Gastrocnemius medialis (tissue), 4 donors: ENCODE measurements around the gene MCF2L2. TPM values are rescaled to one million over a fixed set of nuclear protein-coding genes. Genes with fewer than 3 reads are reported as not detected.
A peak's percentile ranks its signal among the peaks of the same experiment; 100 is the strongest.

Experiments
- ATAC-seq, 2 donors: fragments of 150-250 bp; one replicate each; pipeline ENCODE4 v1.9.1; 2016
- DNase-seq, 2 donors: peaks; one replicate each; pipeline ENCODE4 v3.0.0-alpha.2; 2019
- H3K27ac ChIP-seq, 4 donors: fragments of 200-600 bp; sonication (generic); 1 replicate in 1 of 4; 2 replicates in 3 of 4; pipeline ENCODE4 v1.5.1; 2016 to 2018; ENCODE audit warnings: mild to moderate bottlenecking in 2 of 4, moderate library complexity in 1 of 4
- H3K27me3 ChIP-seq, 3 donors: fragments of 200-600 bp; sonication (generic) in 2 of 3; 1 replicate in 1 of 3; 2 replicates in 2 of 3; pipeline versions ENCODE4 v1.5.1 to v1.6.0; 2016 to 2019; ENCODE audit warnings: mild to moderate bottlenecking in 1 of 3, moderate library complexity in 1 of 3
- H3K36me3 ChIP-seq, 2 donors: fragments of 200-600 bp; sonication (generic) in 1 of 2; one replicate each; pipeline ENCODE4 v1.5.1; 2017 to 2018
- H3K4me1 ChIP-seq, 2 donors: fragments of 200-600 bp; sonication (generic) in 1 of 2; one replicate each; pipeline ENCODE4 v1.5.1; 2016 to 2017; ENCODE audit warnings: mild to moderate bottlenecking in 2 of 2
- H3K4me3 ChIP-seq, 4 donors: fragments of 200-600 bp; sonication (generic) in 3 of 4; 1 replicate in 1 of 4; 2 replicates in 3 of 4; pipeline ENCODE4 v1.5.1; 2016 to 2019; ENCODE audit warnings: mild to moderate bottlenecking in 2 of 4
- H3K9me3 ChIP-seq, 3 donors: fragments of 200-600 bp; sonication (generic) in 2 of 3; 1 replicate in 1 of 3; 2 replicates in 2 of 3; pipeline ENCODE4 v1.5.1; 2016 to 2019
- POLR2A ChIP-seq, 2 donors: fragments of 450-650 bp; IDR thresholded peaks; one replicate each; pipeline ENCODE4 v1.6.1; 2017; ENCODE audit warnings: antibody characterized with exemption in 2 of 2, mild to moderate bottlenecking in 2 of 2, moderate library complexity in 2 of 2
- in situ Hi-C, 4 donors: fragments of 200-750 bp; cut with MboI; loops; one replicate each; pipeline versions ENCODE4 v1.15.0 to v1.8.0; 2017; ENCODE audit warnings: low sequenced_read_pairs in 4 of 4
- intact Hi-C: fragments of 100-400 bp; cut with DNase I; formaldehyde crosslinking; loops from one replicate; pipeline ENCODE4 v1.15.1; 2023; ENCODE audit warnings: low total_unique reads
- total RNA-seq, 4 donors: library from RNA; depleted of rRNA; stranded (reverse); fragments of >200 nt; gene quantifications; one replicate each; pipeline versions ENCODE4 v1.1.0 to v1.2.3, GENCODE V29; 2016
- TF ChIP-seq, protein P1 (sequence below), 5 experiments: fragments of 450-650 bp in 3 of 5; fragments of 200-600 bp in 2 of 5; sonication (generic) in 2 of 5; IDR thresholded peaks in 4 of 5; conservative IDR thresholded peaks in 1 of 5; 1 replicate in 4 of 5; 2 replicates in 1 of 5; pipeline ENCODE4 v1.5.1; 2016 to 2019; ENCODE audit warnings: antibody characterized with exemption in 5 of 5, mild to moderate bottlenecking in 3 of 5, moderate library complexity in 3 of 5

MCF2L2 gene
- total RNA-seq, 4 donors from 2014 or later, result 0.27 to 0.61 (median 0.46) TPM

DNA sequence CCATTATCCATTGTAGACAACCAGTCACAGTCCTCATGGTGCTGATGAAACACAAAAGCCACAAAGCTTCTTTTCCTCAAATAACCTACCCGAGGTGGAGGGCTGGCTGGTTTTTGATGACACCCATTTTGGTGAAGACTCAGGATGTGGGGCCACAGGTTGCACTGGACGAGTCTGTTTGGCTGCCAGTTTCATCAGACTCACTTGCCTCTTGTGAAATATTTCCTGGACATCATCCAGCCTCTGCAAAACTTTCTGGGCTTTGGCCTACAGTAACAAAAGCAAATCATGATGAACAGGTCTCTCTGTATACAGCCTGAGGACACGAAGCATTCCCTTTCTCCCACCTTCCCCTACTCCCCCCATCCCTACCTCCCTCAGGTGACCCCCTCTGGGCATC is 133.2 kb downstream of the MCF2L2 start:
- Histone ChIP-seq H3K4me3 (no peak overlapping the region), H3K36me3 (no peaks in the 10 kb centered on the region), H3K4me1 (peaks cover 65 to 67% of the 10 kb centered on the region in 2 donors), H3K9me3 (no peaks in the 10 kb centered on the region), H3K27me3 (no peaks in the 10 kb centered on the region), H3K27ac (peak overlapping the region; percentile 89 to 99 (median 94))
- in situ Hi-C loops, result no loop called here
- intact Hi-C loops, result loop anchor here (1.0 to 10.0 kb wide), 2 partner anchors 8 to 1520 kb away; partner anchors contain the start of gene VPS8
- ATAC-seq (peak; percentile 60 to 66), DNase-seq (peak; percentile 77 to 88)
- TF ChIP-seq, protein P1, sequence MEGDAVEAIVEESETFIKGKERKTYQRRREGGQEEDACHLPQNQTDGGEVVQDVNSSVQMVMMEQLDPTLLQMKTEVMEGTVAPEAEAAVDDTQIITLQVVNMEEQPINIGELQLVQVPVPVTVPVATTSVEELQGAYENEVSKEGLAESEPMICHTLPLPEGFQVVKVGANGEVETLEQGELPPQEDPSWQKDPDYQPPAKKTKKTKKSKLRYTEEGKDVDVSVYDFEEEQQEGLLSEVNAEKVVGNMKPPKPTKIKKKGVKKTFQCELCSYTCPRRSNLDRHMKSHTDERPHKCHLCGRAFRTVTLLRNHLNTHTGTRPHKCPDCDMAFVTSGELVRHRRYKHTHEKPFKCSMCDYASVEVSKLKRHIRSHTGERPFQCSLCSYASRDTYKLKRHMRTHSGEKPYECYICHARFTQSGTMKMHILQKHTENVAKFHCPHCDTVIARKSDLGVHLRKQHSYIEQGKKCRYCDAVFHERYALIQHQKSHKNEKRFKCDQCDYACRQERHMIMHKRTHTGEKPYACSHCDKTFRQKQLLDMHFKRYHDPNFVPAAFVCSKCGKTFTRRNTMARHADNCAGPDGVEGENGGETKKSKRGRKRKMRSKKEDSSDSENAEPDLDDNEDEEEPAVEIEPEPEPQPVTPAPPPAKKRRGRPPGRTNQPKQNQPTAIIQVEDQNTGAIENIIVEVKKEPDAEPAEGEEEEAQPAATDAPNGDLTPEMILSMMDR (IDR thresholded peaks at IDR 0.05 in 4 of 5, conservative IDR thresholded peaks at IDR 0.05 in 1 of 5), result no peak
- peak in 1 of 2 donors; percentile 10 for TF ChIP-seq POLR2A (IDR thresholded peaks at IDR 0.05)

DNA sequence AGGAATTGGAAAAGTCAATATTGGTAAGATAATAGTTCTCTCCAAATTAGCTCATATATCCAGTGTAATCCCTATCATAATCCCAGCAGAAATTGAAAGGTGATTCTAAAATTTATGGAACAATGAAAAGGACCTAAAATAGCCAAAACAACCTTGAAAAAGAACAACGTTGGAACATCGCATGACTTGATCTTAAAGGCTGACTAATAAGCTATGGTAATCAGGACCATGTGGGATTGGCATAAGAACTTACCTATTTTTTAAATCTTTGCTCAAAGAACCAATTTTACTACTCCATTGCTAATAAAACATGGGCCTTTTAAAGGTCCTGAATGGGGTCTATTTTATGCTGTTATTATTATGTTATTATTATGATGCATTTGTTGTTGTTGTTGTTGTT is 134.5 kb downstream of the MCF2L2 start:
- intact Hi-C loops, result loop anchor here (10.0 kb wide), 1 partner anchor 1521 kb away; the partner anchor contains the start of gene VPS8
- H3K4me3 ChIP-seq, result no peak overlapping the region

DNA sequence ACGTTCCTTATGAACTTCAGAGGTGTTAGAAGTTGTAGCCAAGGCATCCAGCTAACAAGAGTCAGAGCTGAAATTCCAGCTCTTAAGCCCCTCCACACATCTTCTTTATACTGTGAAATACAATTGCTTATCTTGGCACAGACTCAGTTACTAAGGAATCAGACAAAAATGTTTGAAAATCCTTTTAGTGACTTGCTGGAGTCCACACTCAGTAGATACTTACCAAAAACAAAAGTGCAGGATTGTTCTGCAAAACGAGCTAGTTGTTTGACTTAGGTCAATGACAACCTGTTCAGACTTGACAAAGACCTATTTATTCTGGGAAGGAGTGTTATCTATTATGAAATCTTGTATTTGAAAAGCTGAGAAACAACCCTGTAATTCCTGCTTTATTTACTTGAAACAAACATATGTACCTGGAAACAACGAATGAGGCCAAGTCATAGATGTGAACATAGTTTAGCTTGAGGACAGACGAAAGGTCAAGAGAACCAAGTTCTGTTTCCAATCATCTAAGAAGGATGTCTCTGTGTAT is 136.9 kb downstream of the MCF2L2 start:
- Histone ChIP-seq H3K27me3 (no peaks in the 10 kb centered on the region), H3K4me1 (peaks cover 39 to 41% of the 10 kb centered on the region in 2 donors), H3K9me3 (no peaks in the 10 kb centered on the region), H3K36me3 (no peaks in the 10 kb centered on the region), H3K27ac (peak overlapping the region; percentile 89 to 99 (median 94)), H3K4me3 (no peak overlapping the region)
- TF ChIP-seq POLR2A (IDR thresholded peaks at IDR 0.05), result no peak
- TF ChIP-seq, protein P1 (IDR thresholded peaks at IDR 0.05 in 4 of 5, conservative IDR thresholded peaks at IDR 0.05 in 1 of 5), result no peak
- intact Hi-C loops, result loop anchor here (10.0 kb wide), 1 partner anchor 1523 kb away; the partner anchor contains the start of gene VPS8
- DNase-seq (no peak), ATAC-seq (no peak)
- in situ Hi-C loops, result no loop called here

More for the DNA sequence above, 134.5 kb downstream of the MCF2L2 start:
- Histone ChIP-seq H3K36me3 (no peaks in the 10 kb centered on the region), H3K9me3 (no peaks in the 10 kb centered on the region), H3K4me1 (peaks cover 55 to 56% of the 10 kb centered on the region in 2 donors), H3K27ac (peak overlapping the region; percentile 89 to 99 (median 94)), H3K27me3 (no peaks in the 10 kb centered on the region)
- TF ChIP-seq, protein P1 (IDR thresholded peaks at IDR 0.05 in 4 of 5, conservative IDR thresholded peaks at IDR 0.05 in 1 of 5), result no peak
- in situ Hi-C loops, result no loop called here
- ATAC-seq (no peak), DNase-seq (no peak)

DNA sequence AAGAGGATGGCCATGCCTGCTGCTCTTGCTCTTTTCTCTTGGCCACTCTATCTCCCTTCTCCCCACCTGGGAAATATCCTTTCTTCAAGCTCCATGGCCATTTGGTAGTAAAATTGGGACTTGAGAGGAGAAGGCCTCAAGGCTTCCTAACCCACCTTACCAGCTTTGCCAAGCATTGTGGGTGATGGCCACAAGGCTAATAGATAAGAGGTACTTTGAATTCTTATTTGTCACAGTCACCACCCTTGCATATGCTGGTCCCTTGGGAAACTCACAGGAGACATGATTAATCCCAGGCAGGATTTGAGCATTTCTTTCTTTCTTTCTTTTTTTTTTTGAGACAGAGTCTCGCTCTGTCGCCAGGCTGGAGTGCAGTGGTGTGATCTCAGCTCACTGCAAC is 138.2 kb downstream of the MCF2L2 start:
- intact Hi-C loops, result loop anchor here (10.0 kb wide), 1 partner anchor 1525 kb away; the partner anchor contains the start of gene VPS8
- Histone ChIP-seq H3K36me3 (no peaks in the 10 kb centered on the region), H3K4me3 (peak overlapping the region in 1 of 4 donors; percentile 56), H3K9me3 (no peaks in the 10 kb centered on the region), H3K27me3 (no peaks in the 10 kb centered on the region), H3K4me1 (peaks cover 39 to 40% of the 10 kb centered on the region in 2 donors), H3K27ac (peak overlapping the region; percentile 89 to 99 (median 94))
- ATAC-seq (no peak), DNase-seq (no peak)
- in situ Hi-C loops, result no loop called here
- TF ChIP-seq, protein P1 (IDR thresholded peaks at IDR 0.05 in 4 of 5, conservative IDR thresholded peaks at IDR 0.05 in 1 of 5), result no peak
- TF ChIP-seq POLR2A (IDR thresholded peaks at IDR 0.05), result no peak
